Superior temporal gyrus (tissue), 1 donor: ENCODE measurements around the gene TCF25.
"Not testable (repeated sequence)": the region's sequence is repeated elsewhere in the genome, so short reads cannot be mapped to it uniquely, and the experiment has no call there.

Source experiments
- DNase-seq: peaks from one replicate; pipeline ENCODE4 v3.0.0-alpha.2; 2016; ENCODE audit errors: extremely low spot score

The TCF25 gene

GRCh38 chr16:89919535-89920406 is 46.4 kb downstream of the TCF25 start:
- no peak for DNase-seq

GRCh38 chr16:89920723-89921122 is 47.3 kb downstream of the TCF25 start:
- DNase-seq, result no peak

GRCh38 chr16:89921131-89921701 is 47.8 kb downstream of the TCF25 start:
- no peak for DNase-seq

- DNase-seq, result no peak
Measured at GRCh38 chr16:89921702-89922476, 48.5 kb downstream of the TCF25 start.

GRCh38 chr16:89922477-89922883 is 49.1 kb downstream of the TCF25 start:
- no peak for DNase-seq

- peak; percentile 74 for DNase-seq
Measured at GRCh38 chr16:89922884-89923639, 49.7 kb downstream of the TCF25 start, which contains the start of gene TUBB3. Gene TUBB3, plus strand, starts transcription at chr16:89923342. Its CDS starts 60 bp downstream, at chr16:89923402.

GRCh38 chr16:89923640-89924296 is 50.4 kb downstream of the TCF25 start:
- no peak for DNase-seq

GRCh38 chr16:89924297-89924924 is 51.0 kb downstream of the TCF25 start:
- DNase-seq, result no peak

GRCh38 chr16:89924925-89925307 is 51.5 kb downstream of the TCF25 start:
- no peak for DNase-seq

- DNase-seq, result no peak
Measured at GRCh38 chr16:89925596-89926079, 52.2 kb downstream of the TCF25 start.

GRCh38 chr16:89931305-89931896 is 58.0 kb downstream of the TCF25 start:
- no peak for DNase-seq

- no peak for DNase-seq
Measured at GRCh38 chr16:89931964-89932363, 58.6 kb downstream of the TCF25 start.

- DNase-seq, result not testable (repeated sequence)
Measured at GRCh38 chr16:89934019-89934418, 60.6 kb downstream of the TCF25 start.

- DNase-seq, result no peak
Measured at GRCh38 chr16:89934611-89935553, 61.5 kb downstream of the TCF25 start.

GRCh38 chr16:89935620-89936019 is 62.2 kb downstream of the TCF25 start:
- DNase-seq, result not testable (repeated sequence)

GRCh38 chr16:89936034-89936433 is 62.6 kb downstream of the TCF25 start:
- no peak for DNase-seq

- DNase-seq, result no peak
Measured at GRCh38 chr16:89936508-89936907, 63.1 kb downstream of the TCF25 start.

- DNase-seq, result no peak
Measured at GRCh38 chr16:89936981-89937380, 63.6 kb downstream of the TCF25 start.
